Measurements from ENCODE around the gene SLC16A12. TPM values are rescaled to one million over a fixed set of nuclear protein-coding genes. Genes with fewer than 3 reads are reported as not detected.

SLC16A12 gene
- total RNA-seq, 1 donor from 2014 or later = not detected

Other genes starting within 250 kb of the SLC16A12 start
- not detected for gene IFIT2, start 233.5 kb downstream of the SLC16A12 start, total RNA-seq (ENCODE audit: unreplicated experiment)
- gene IFIT3, start 207.6 kb downstream of the SLC16A12 start, total RNA-seq (ENCODE audit: unreplicated experiment) = not detected
- not detected for gene IFIT1B, start 157.5 kb downstream of the SLC16A12 start, total RNA-seq (ENCODE audit: unreplicated experiment)
- not detected for gene IFIT1, start 143.0 kb downstream of the SLC16A12 start, total RNA-seq (ENCODE audit: unreplicated experiment)
- 5.1 TPM for gene IFIT5, start 121.0 kb downstream of the SLC16A12 start, total RNA-seq (ENCODE audit: unreplicated experiment)
- 16.7 TPM for gene PANK1, start 109.6 kb upstream of the SLC16A12 start, total RNA-seq (ENCODE audit: unreplicated experiment)
- 10.7 TPM for gene KIF20B, start 166.0 kb upstream of the SLC16A12 start, total RNA-seq (ENCODE audit: unreplicated experiment)

All from glutamatergic neuron (in vitro differentiated cells).